NCI-H2196 treated with DMSO at 0.1 percent for 48 hours (cell line): ENCODE measurements around the gene NUMBL.
A peak's percentile ranks its signal among the peaks of the same experiment; 100 is the strongest.
"Not testable (repeated sequence)": the region's sequence is repeated elsewhere in the genome, so short reads cannot be mapped to it uniquely, and the experiment has no call there.

Experiments
- DNase-seq: peaks from one replicate; lab custom pipeline; 2025; ENCODE audit not compliant: unreplicated experiment; lab: John Stamatoyannopoulos, UW

Gene NUMBL

DNA sequence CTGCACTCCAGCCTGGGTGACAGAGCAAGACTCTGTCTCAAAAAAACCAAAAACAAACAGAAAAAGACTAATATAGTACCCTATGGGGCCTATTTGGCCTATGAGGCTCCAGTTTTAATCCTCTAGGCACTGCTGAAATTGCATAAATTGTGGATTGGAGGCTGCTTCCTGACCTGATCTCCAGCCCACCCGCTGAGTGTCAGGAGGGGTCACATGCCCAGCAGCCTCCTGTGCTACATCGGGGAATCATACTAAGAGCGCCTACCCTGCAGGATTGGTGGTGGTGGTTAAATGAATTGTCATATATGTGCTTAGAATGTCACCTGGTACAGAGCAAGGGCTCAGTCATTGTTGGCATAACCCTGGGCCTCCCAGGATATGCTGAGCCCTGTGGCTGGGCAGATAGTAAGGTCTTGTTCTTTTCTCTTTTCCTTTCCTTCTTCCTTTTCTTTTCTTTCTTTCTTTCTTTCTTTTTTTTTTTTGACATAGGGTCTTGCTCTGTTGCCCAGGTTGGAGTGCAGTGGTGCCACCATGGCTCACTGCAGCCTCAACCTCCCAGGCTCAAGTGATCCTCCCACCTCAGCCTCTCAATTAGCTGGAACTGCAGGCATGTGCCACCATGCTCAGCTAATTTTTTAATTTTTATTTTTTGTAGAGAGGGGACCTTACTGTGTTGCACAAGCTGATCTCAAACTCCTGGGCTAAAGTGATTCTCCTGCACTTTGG is 58.0 kb downstream of the NUMBL start:
- DNase-seq, result no peak

DNA sequence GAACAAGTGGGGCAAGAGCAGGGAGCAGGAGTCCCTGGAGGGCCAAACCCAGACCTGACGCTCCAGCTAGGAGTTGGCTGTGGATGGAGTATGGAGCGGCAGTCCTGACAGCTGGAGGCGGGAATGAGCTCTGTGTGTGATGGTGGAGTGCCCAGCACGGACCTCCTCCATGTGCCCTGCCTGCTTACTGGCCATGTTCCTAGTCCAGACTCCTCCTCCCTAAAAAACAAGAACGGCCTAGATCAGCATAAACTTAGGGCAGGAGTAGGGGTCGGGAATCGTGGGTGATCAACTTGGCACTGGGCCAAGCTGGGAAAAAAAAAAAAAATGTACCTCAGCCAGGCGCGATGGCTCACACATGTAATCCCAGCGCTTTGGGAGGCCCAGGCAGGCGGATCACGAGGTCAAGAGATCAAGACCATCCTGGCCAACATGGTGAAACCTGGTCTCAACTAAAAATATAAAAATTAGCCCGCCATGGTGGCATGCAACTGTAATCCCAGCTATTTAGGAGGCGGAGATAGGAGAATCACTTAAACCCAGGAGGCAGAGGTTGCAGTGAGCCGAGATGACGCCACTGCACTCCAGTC is 59.8 kb downstream of the NUMBL start:
- DNase-seq, result no peak

DNA sequence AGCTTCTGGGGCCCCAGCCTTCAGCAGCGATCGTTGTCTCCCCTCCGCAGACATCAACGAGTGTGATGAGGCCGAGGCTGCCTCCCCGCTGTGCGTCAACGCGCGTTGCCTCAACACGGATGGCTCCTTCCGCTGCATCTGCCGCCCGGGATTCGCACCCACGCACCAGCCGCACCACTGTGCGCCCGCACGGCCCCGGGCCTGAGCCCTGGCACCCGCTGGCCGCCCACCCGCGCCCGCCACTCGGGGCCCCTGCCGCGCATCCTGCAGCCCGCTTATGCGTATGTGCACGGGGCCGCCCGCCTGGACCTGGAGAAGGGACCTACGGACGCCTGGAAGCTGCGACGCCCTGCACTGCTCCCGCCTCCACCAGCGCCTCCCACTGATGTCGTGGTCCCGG is 61.1 kb downstream of the NUMBL start:
- no peak for DNase-seq

DNA sequence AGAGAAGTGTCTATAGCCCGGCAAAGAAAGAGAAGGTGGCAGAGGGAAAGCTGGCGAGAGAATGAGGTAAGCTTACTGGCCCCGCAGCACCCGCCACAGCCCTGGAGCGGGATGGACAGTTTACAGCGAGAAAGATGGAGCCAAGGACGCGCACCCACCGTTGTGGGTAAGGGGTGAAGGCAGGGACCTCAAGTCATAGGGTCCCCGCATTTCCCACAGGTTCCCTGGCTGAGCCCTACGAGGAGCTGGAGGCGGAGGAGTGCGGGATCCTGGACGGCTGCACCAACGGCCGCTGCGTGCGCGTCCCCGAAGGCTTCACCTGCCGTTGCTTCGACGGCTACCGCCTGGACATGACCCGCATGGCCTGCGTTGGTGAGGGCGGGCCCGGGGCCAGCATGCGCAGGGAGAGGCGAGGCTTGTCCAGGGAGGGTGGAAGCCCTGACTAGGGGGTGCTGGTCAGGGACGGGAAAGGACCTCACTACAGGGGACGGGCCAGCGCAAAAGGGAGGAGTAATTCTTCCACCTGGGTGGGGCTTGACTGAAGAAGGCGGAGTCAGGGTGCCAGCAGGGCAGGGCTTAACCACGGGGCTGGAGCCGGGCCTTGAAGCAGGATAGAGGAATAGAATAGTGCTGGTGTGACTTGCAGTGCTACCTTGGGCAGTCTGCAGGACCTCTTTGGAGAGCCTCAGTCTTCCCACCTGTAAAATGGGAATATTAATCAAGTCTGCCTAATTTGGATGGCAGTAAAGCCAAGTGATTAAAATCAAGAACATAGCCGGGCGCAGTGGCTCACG is 62.8 kb downstream of the NUMBL start:
- no peak for DNase-seq

DNA sequence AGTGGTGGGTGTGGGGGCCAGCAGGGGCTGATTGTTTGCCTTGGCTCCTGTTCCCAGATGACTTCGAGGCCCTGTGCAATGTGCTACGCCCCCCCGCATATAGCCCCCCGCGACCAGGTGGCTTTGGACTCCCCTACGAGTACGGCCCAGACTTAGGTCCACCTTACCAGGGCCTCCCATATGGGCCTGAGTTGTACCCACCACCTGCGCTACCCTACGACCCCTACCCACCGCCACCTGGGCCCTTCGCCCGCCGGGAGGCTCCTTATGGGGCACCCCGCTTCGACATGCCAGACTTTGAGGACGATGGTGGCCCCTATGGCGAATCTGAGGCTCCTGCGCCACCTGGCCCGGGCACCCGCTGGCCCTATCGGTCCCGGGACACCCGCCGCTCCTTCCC is 63.5 kb downstream of the NUMBL start:
- no peak for DNase-seq

DNA sequence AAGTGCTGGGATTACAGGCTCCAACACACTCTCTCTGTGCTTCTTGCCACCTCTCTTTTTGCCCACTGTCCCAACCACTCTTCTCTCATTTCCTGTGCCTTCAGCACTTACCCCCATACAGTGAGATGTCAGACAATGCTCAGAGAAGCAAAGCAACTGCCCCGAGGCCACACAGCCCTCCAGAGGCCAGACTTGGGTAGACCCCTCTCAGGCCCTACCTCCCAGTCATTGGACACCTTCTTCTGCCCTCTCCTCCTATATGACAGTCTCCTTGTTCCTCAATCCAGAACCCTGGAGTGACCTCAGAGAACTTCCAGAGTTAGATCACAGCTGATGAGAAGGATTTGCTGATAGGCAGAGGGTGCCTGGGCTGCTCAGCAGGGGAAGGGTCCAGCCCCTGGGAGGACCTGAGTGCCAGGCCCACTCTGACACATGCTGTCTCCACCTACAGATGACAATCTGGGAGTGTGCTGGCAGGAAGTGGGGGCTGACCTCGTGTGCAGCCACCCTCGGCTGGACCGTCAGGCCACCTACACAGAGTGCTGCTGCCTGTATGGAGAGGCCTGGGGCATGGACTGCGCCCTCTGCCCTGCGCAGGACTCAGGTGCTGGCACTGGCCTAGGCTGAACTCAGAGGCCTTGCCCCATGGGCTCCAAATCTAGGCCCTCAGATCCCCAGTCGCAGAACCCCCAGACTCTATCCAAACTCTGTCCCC is 64.9 kb downstream of the NUMBL start:
- no peak for DNase-seq

DNA sequence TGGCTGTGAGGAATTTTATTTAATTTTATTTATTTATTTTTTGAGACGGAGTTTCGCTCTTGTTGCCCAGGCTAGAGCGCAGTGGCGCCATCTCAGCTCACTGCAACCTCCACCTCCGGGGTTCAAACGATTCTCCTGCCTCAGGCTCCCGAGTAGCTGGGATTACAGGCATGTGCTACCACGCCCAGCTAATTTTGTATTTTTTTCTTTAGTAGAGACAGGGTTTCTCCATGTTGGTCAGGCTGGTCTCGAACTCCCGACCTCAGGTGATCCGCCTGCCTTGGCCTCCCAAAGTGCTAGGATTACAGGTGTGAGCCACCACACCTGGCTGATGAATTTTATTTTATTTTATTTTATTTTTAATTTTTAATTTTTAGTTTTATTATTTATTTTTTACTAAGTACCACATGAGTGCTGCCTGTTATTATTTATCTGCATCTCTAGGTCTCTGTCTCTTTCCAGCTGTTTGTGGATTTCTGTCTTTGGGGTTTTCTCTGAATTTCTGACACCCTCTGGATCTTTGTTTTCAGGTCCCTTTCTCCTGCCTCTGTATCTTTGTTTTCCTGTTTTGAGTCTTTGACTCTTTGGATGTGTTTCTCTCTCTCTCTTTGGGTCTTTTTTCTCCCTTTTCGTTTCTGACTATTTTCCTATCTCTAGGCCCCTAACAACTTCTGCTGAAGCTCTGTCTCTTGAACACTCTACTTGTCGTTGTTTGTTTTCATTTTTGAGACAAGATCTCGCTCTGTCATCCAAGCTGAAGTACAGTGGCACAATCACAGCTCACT is 65.9 kb downstream of the NUMBL start:
- DNase-seq, result not testable (repeated sequence)

DNA sequence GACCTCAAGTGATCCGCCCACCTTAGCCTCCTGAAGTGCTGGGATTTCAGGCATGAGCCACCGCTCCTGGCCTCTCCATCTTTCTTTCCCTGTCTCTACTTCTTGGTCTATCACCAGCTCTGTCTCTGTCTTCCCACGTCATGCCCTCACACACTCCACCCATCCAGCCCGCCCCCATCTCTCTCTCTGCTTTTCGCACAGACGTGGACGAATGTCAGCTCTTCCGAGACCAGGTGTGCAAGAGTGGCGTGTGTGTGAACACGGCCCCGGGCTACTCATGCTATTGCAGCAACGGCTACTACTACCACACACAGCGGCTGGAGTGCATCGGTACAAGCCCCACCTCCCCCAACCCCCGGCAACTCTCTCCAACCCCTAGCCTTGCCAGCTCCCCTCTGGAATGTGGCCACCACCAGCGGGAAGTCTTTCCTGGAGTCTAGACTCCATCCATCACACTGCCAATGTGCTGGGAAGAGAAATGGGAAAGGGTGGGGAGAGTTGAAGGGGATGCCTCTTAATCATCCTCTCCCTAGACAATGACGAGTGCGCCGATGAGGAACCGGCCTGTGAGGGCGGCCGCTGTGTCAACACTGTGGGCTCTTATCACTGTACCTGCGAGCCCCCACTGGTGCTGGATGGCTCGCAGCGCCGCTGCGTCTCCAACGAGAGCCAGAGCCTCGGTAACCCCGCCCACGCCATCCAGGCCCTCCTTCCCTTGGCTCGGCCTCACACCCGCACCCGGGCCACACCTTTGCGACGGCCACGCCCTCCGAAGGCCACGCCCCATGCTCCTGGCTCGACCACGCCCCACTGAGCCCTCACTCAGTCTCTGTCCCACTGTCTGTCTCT is 66.8 kb downstream of the NUMBL start:
- peak; percentile 91 for DNase-seq

DNA sequence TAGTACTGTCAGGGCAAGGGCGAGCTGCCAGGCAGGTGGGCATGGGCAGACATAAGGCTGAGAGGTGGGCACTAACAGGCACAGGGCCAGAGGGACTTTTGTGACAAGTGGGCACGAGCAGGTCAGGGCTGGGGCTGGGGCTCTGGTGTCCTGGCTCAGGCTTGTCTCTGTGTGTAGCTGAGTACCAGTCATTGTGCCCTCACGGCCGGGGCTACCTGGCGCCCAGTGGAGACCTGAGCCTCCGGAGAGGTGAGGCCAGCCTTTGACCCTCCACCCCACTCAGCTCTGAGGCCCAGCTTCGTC is 67.7 kb downstream of the NUMBL start:
- no peak for DNase-seq

DNA sequence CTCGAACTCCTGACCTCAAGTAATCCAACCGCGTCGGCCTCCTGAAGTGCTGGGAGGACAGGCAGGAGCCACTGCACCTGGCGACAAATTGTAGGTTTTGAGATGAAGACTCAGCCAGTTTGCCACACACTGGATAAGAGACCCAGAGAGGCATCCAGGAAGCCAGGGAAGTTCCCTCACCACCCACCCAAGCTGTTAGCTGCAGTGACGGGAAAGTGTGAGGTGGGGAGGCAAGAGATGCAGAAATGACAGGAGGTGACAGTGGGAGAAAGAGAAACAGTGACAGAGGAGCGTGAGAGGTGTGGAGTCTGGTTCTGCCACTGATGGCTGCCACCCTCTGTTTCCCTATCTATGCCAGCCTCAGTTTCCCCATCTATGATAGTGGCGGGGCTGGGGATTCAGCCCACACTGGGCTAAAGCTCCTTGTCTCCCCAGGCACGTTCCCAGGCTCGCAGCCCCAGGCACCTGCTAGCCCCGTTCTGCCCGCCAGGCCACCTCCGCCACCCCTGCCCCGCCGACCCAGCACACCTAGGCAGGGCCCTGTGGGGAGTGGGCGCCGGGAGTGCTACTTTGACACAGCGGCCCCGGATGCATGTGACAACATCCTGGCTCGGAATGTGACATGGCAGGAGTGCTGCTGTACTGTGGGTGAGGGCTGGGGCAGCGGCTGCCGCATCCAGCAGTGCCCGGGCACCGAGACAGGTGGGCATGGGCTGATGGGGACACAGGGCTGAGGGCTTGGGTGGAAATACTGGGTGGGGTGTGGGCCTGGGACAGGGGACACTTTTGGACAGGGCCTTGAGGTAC is 68.3 kb downstream of the NUMBL start:
- no peak for DNase-seq

DNA sequence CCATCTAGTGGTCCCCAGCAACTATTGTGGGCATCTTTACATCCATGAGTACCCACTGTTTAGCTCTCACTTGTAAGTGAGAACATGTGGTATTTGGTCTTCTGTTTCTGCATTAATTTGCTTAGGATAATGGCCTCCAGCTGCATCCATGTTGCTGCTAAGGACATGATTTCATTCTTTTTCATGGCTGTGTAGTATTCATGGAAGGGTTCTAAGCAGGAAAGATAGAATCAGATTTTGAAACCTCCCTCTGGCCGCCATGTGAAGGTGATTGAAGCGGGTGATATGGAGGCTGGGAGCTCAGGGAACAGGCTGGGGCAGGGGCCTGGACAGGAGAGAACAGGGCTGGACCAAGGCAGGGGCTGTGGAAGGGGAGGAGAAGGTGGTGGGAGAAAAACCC is 69.2 kb downstream of the NUMBL start:
- no peak for DNase-seq

DNA sequence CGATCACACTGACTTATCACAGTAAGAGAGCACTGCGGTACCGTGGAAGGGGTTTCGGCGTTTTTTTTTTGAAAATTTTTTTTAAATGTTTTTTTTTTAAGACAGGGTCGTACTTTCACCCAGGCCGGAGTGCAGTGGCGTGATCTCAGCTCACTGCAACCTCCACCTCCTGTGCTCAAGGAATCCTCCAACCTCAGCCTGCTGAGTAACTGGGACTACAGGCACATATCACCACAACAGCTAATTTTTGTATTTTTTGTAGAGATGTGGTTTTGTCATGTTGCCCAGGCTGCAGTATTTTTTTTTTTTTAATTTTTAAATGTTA is 70.3 kb downstream of the NUMBL start:
- no peak for DNase-seq

DNA sequence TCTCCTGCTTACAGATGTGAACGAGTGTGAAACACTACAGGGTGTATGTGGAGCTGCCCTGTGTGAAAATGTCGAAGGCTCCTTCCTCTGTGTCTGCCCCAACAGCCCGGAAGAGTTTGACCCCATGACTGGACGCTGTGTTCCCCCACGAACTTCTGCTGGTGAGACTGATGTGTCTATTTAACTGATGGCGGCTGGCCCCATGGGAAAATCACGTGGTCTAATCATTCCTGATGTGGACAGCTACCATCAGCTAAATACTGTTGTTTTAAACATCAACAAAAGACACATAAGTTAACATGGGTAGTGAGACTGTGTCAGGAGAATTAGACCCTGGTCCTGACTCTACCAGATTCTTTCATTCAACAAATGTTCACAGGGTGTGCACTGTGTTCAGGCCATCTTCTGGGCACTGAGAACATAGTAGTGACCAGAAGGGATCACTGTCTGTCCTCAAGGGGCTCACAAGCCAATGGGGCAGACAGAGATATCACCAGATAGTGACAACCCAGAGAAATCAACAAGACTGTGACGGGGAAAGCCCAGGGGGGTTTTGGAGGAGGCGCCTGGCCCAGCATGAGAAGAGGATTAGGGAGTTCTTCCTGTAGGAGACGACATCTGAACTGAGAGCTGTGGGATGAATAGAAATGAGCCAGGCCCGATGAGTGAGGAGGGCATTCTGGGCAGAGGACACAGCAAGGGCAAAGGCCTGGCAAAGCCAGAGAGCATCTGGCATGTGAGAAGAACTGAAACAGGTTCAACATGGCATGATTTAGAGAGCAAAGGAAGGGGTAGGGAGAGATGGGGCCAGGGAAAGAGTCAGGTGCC is 70.9 kb downstream of the NUMBL start:
- DNase-seq, result no peak

DNA sequence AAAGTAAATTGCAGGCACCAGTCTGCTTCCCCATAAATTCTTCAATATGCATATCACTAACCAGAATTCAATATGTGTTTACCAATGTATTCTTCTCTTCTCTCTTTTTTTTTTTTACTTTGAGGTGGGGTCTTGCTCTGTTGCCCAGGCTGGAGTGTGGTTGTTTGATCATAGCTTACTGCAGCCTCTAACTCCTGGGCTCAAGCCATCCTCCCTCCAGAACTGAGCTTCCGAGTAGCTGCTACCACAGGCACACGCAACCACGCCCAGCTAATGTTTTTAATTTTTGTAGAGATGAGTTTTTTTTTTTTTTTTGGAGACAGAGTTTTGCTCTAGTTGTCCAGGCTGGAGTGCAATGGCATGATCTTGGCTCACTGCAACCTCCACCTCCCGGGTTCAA is 72.5 kb downstream of the NUMBL start:
- no peak for DNase-seq

DNA sequence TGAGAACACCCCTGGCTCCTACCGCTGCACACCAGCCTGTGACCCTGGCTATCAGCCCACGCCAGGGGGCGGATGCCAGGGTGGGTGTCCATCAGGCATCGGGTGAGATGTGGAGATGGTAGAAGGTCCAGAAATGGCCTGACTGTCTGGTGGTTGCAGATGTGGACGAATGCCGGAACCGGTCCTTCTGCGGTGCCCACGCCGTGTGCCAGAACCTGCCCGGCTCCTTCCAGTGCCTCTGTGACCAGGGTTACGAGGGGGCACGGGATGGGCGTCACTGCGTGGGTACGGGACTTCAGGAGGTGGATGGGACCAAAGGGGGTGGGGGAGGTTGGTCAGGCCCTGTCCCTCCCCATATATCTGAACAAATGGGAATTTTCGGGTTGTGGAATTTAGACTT is 73.5 kb downstream of the NUMBL start:
- no peak for DNase-seq

DNA sequence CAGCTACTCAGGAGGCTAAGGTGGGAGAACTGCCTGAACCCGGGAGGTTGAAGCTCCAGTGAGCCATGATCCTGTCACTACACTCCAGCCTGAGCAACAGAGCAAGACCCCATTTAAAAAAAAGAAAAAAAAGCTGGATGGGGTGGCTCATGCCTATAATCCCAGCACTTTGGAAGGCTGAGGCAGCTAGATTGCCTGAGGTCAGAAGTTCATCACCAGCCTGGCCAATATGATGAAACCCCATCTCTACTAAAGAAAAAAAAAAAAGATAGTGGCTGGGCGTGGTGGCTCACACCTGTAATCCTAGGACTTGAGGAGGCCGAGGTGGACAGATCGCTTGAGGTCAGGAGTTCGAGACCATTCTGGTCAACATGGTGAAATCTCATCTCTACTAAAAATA is 74.3 kb downstream of the NUMBL start:
- no peak for DNase-seq
